ENCODE data around the gene SEMA6C. TPM values are rescaled to one million over a fixed set of nuclear protein-coding genes. Genes with fewer than 3 reads are reported as not detected.

SEMA6C gene
- total and polyA plus RNA-seq, 8 donors: 3.9 to 31.5 (median 27.3) TPM

GRCh38 chr1:151176514-151177045, 30.1 kb upstream of the SEMA6C start:
- H3K27ac ChIP-seq: no peak overlapping the region
- H3K36me3 ChIP-seq: peaks cover 0 to 86% of the 10 kb centered on the region in 2 donors
- no peak for TF ChIP-seq CTCF (IDR thresholded peaks at IDR 0.05)
- H3K4me3 ChIP-seq: no peak overlapping the region
- H3K27me3 ChIP-seq: no peaks in the 10 kb centered on the region
- H3K4me1 ChIP-seq: no peaks in the 10 kb centered on the region
- intact Hi-C loops (cut with DNase I): no loop called here
- ATAC-seq: no peak
- H3K9me3 ChIP-seq: no peaks in the 10 kb centered on the region
- no peak for DNase-seq

- intact Hi-C loops (cut with DNase I): no loop called here
- ATAC-seq: peak; percentile 55
- H3K36me3 ChIP-seq: peaks cover 0 to 85% of the 10 kb centered on the region in 2 donors
These were observed 29.4 kb upstream of the SEMA6C start, which contains the start of gene TMOD4 for GRCh38 chr1:151175863-151176262. TSS of gene TMOD4 (minus strand) at chr1:151175981. CDS start at chr1:151174875, 1,106 bp downstream.

DNA sequence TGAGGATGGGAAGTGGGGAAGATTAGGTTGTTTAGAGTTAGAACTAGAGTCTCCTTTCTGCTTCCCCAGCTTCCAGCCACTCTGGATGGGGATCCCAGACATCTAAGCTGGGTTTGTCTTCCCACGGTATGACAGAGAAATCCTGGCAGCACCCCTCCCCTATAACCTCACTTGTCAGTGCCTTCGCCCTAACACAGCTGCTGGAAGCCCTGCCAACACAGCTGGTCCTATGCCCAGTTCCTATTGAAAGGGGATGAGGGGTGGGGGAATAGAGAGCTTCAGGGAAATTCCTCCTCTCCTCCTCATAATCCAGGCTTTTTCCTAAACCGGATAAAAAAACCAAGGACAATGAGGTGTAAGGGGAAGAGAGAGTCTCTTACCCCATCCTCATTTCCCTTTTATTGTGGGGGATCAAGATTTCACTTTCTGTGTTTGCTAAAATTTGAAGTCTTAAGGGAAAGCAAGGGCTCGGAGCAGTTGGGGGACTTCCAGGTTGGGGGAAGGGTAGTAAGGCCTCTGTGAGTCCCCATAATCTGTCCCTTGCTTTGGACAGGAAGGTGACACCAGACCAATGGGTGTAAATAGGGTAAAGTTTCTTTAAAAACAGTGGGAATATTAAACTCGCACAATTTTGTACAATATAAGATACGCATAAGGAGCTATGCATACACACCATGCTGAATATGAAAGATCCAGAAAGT, 28.8 kb upstream of the SEMA6C start:
- H3K4me3 ChIP-seq: no peak overlapping the region
- H3K27me3 ChIP-seq: no peaks in the 10 kb centered on the region
- peaks cover 0 to 85% of the 10 kb centered on the region in 2 donors for H3K36me3 ChIP-seq
- no peaks in the 10 kb centered on the region for H3K4me1 ChIP-seq
- DNase-seq: no peak
- H3K27ac ChIP-seq: no peak overlapping the region
- no peak for ATAC-seq
- intact Hi-C loops (cut with DNase I): no loop called here
- H3K9me3 ChIP-seq: no peaks in the 10 kb centered on the region
- no peak for TF ChIP-seq CTCF (IDR thresholded peaks at IDR 0.05)

More at GRCh38 chr1:151175863-151176262, 29.4 kb upstream of the SEMA6C start, which contains the start of gene TMOD4:
- no peak for DNase-seq
- Histone ChIP-seq H3K27me3 (no peaks in the 10 kb centered on the region), H3K4me3 (no peak within 1 kb of the TSS), H3K27ac (no peak within 1 kb of the TSS), H3K4me1 (no peaks in the 10 kb centered on the region), H3K9me3 (no peaks in the 10 kb centered on the region)
- peak; percentile 19 to 54 for TF ChIP-seq CTCF (IDR thresholded peaks at IDR 0.05)

GRCh38 chr1:151171190-151171589, 24.8 kb upstream of the SEMA6C start:
- ATAC-seq (no peak), DNase-seq (no peak)
- no peak for TF ChIP-seq CTCF (IDR thresholded peaks at IDR 0.05)
- Histone ChIP-seq H3K27me3 (no peaks in the 10 kb centered on the region), H3K4me3 (no peak overlapping the region), H3K27ac (no peak overlapping the region), H3K4me1 (peaks cover 9 to 17% of the 10 kb centered on the region in 2 donors), H3K36me3 (peaks cover 0 to 77% of the 10 kb centered on the region in 2 donors), H3K9me3 (no peaks in the 10 kb centered on the region)
- intact Hi-C loops (cut with DNase I): no loop called here

DNA sequence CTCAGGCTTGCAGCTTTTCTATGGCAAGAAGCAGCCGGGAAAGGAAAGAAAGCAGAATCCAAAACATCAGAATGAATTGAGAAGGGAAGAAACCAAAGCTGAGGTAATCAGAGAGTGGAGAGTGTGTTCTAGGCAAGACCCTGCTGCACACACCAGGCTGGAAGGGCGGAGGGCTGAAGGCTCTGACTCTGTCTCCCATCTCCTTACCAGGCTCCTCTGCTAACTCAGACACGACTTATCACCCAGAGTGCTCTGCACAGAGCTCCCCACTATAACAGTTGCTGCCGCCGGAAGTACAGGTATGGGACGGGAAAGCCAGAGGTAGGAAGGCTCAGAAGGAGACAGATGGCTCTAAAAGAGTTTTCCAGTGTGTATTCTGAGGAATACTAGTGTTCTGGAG, 20.7 kb upstream of the SEMA6C start:
- Histone ChIP-seq H3K4me3 (peak overlapping the region in 1 of 2 donors; percentile 88), H3K4me1 (peaks cover 16 to 39% of the 10 kb centered on the region in 2 donors), H3K36me3 (peaks cover 0 to 46% of the 10 kb centered on the region in 2 donors), H3K27me3 (no peaks in the 10 kb centered on the region), H3K9me3 (no peaks in the 10 kb centered on the region), H3K27ac (no peak overlapping the region)
- no peak for DNase-seq
- TF ChIP-seq CTCF (IDR thresholded peaks at IDR 0.05): no peak
- ATAC-seq: no peak
- intact Hi-C loops (cut with DNase I): no loop called here

All from left lung (tissue), 10 donors.